ENCODE data around the gene SYNGR2. TPM values are rescaled to one million over a fixed set of nuclear protein-coding genes. Genes with fewer than 3 reads are reported as not detected.

SYNGR2 gene, protein sequence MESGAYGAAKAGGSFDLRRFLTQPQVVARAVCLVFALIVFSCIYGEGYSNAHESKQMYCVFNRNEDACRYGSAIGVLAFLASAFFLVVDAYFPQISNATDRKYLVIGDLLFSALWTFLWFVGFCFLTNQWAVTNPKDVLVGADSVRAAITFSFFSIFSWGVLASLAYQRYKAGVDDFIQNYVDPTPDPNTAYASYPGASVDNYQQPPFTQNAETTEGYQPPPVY
- 14.1 and 15.6 TPM in 2 replicates for total RNA-seq

DNA sequence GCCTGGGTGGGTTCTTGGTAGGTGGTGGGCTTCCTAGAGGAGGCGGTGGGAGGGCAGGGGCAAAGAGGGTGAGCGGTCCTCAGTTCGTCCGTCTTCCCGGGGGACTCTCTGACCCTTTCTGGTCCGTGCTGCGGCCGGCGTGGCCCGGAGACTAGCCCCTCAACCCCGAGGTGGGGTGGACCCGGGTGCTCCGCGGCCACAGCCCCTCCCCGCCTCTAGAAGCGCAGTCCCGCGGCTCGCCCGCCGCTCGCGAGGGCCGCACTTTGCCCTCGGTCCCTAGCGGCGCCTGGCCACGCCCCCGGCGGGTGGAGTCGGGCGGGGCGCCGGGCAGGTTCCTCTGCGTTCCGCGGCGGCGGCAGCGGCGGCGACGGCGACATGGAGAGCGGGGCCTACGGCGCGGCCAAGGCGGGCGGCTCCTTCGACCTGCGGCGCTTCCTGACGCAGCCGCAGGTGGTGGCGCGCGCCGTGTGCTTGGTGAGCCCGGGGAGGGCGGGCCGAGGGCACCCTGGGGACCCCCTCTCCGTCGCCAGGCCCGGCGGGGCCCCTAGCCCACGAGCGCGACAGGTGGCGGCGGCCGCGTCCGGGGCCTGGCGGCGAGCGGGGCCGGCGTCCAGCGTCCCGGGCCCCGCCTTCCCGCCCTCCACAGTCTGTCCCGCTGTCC lies at the start of gene SYNGR2:
Gene SYNGR2, plus strand, starts transcription at position 340 of the 661 bp plus-strand sequence. Its CDS starts 36 bp downstream, at position 376.

DNA sequence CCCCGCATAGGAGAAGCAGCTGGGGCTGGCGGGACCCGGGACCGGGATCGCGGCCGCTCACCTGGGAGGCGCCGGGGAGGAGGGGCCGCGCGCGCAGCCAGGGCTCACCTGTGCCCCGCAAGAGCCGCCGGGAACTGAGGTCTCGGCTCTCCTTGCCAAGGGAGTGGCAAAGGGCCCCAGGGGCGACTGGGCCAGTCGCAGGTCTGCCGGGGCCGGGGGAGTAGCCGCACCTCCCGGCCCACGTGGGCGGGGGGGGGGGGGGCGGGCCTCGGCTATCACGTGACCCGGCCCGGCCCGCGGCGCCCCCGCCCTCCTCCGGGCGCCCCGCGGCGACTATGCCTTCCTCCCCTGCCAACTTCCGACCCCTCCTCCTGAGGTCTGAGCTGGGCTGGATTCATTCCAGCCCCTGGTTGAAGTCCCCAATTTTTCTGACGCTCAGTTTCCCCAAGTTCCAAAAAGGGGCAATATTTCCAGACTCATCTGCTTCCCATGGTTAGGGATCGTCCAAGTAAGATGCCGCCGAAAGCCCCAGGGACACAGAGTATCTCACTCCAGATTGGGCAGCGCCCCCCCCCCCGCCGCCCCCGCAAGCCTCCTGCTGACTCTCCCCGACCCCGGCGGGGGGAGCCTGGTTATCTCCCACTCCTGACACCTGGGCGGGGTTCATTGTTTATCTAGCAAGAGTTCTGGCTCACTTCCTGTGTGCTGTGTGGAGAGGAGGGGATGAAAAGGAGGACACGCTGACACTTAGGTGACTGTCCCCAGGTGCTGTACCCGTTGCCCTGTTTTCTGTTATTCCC lies 39.6 kb upstream of the SYNGR2 start, which contains the start of gene TMC6:
Gene TMC6, minus strand, starts transcription at position 205 of the 800 bp plus-strand sequence. CDS start 1,923 bp downstream, outside the sequence.

DNA sequence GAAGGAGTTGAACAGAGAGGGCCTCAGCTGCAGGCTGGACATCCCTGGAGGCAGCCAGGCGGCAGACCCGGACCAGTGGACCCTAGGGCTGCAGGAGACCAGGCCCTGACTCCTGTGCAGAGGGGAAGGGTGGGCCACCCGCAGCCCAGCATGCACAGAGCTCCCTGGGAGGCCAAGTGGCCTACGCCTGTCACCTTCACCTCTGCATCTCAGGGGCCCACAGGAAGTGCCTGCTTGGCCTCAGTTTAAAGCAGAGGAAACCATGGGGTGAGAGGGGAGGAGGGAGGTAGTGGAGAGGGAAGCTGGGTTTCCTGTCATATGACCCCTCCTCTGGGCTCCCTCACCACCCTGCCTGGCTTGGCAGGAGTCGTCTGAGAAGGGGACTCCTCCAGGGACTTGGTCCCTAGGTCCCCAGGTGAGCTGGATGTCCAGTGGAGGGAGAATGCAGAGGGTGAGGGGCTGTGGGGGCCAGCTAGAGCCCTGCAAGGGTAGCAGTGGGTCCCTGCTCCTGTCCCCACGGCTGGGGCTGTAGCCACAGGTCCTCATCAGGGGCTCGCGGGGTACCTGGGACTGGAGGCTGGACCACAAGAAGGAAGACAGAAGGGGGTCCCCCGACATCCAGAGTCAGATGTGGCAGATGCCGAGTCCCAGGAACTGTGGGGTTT lies 37.8 kb upstream of the SYNGR2 start, which contains the start of gene TMC8:
Gene TMC8, plus strand, starts transcription at position 335 of the 665 bp plus-strand sequence. CDS start 818 bp downstream, outside the sequence.

DNA sequence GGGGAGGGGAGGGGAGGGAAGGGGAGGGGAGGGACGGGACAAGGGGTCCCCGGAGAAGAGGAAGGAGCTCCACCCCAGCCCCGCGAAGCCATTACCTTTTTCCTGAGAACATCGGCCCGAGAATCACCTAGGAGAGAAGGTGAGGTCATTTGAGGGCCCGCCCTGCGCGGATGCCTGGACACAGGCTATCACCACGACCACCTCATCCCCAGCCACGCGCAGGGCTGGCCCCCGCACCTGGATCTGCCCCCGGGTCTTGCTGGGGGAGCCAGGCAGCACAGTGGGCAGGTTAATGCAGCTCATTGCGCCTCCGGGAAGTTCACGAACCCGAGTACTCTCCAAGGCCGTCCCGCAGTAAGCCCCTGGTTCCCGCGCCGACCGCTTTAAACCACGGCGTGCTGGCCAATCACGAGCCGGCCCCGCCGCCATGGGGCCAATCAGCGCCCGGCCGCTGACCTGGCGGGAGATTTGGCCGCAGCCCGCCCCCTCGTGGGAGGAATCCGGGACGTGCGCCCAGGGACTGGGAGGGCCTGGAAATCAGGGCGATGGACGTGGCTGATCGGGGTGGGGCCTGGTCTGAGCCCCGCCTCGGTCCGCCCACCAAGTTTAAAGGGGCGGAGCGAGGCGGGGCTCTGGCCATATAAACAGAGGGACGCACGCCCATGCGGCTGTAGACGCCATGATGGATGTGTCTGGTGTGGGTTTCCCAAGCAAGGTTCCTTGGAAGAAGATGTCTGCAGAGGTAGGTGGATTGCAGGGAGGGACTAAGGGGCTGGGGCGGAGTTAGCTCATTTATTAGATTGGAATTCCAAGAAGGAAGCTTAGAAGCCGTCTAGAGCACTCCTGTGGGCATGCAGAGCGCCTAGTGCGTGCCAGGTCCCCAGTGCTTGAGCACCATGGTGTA lies 18.6 kb downstream of the SYNGR2 start, which contains the start of the genes AFMID and TK1:
Gene AFMID, plus strand, starts transcription at position 671 of the 904 bp plus-strand sequence. Its CDS starts 9 bp downstream, at position 680.
Gene TK1, minus strand, starts transcription at position 361 of the 904 bp plus-strand sequence. Its CDS starts 58 bp downstream, at position 303.

DNA sequence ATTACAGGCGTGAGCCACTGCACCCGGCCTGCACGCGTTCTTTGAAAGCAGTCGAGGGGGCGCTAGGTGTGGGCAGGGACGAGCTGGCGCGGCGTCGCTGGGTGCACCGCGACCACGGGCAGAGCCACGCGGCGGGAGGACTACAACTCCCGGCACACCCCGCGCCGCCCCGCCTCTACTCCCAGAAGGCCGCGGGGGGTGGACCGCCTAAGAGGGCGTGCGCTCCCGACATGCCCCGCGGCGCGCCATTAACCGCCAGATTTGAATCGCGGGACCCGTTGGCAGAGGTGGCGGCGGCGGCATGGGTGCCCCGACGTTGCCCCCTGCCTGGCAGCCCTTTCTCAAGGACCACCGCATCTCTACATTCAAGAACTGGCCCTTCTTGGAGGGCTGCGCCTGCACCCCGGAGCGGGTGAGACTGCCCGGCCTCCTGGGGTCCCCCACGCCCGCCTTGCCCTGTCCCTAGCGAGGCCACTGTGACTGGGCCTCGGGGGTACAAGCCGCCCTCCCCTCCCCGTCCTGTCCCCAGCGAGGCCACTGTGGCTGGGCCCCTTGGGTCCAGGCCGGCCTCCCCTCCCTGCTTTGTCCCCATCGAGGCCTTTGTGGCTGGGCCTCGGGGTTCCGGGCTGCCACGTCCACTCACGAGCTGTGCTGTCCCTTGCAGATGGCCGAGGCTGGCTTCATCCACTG lies 45.8 kb downstream of the SYNGR2 start, which contains the start of gene BIRC5:
Gene BIRC5, plus strand, starts transcription at position 238 of the 690 bp plus-strand sequence. Its CDS starts 64 bp downstream, at position 302.

Other genes with a start within 250 kb of the SYNGR2 start
- 1.9 and 2.4 TPM in 2 replicates for gene TNRC6C, start 209.9 kb upstream of the SYNGR2 start, total RNA-seq
- gene TMC6, start 39.8 kb upstream of the SYNGR2 start, total RNA-seq, result 1.0 and 1.5 TPM in 2 replicates
- gene TMC8, start 37.8 kb upstream of the SYNGR2 start, total RNA-seq, result 0.17 TPM in 1 of 2 replicates, not detected in the other
- gene C17orf99, start 22.2 kb upstream of the SYNGR2 start, total RNA-seq, result not detected in 2 replicates
- gene TK1, start 18.5 kb downstream of the SYNGR2 start, total RNA-seq, result 276 and 278 TPM in 2 replicates
- 29.4 and 33.5 TPM in 2 replicates for gene AFMID, start 18.8 kb downstream of the SYNGR2 start, total RNA-seq
- gene BIRC5, start 45.7 kb downstream of the SYNGR2 start, total RNA-seq, result 95.1 and 100 TPM in 2 replicates
- gene TMEM235, start 63.0 kb downstream of the SYNGR2 start, total RNA-seq, result not detected in 2 replicates
- gene SOCS3, start 191.5 kb downstream of the SYNGR2 start, total RNA-seq, result 79.5 and 87.4 TPM in 2 replicates
- gene PGS1, start 210.1 kb downstream of the SYNGR2 start, total RNA-seq, result 19.3 and 26.3 TPM in 2 replicates